Tongue (tissue), 2 donors: ENCODE results near the gene TUBGCP6. TPM values are rescaled to one million over a fixed set of nuclear protein-coding genes. Genes with fewer than 3 reads are reported as not detected.

Source experiments
- DNase-seq: peaks from one replicate; pipeline ENCODE4 v3.0.0-alpha.2; 2015
- total RNA-seq: library from RNA; depleted of rRNA; stranded (reverse); fragments of >200 nt; gene quantifications from one replicate; pipeline ENCODE4 v1.2.3, GENCODE V29; 2014

TUBGCP6 gene
- total RNA-seq, 1 donor from 2014 or later: 39.7 TPM

GRCh38 chr22:50250555-50251476, 6.0 kb upstream of the TUBGCP6 start, which contains the start of gene HDAC10:
HDAC10 (minus strand) TSS chr22:50251265; CDS start chr22:50251032, 233 bp downstream.
- peak; percentile 84 for DNase-seq

- no peak for DNase-seq
Observed at GRCh38 chr22:50250249-50250554, 5.4 kb upstream of the TUBGCP6 start.

GRCh38 chr22:50249341-50250248, 4.8 kb upstream of the TUBGCP6 start:
- no peak for DNase-seq

GRCh38 chr22:50248196-50249081, 3.6 kb upstream of the TUBGCP6 start:
- no peak for DNase-seq

GRCh38 chr22:50247748-50248147, 2.9 kb upstream of the TUBGCP6 start:
- no peak for DNase-seq

- no peak for DNase-seq
Observed at GRCh38 chr22:50246242-50247175, 1.7 kb upstream of the TUBGCP6 start.

GRCh38 chr22:50245214-50246072, 620 bp upstream of the TUBGCP6 start:
- DNase-seq: no peak

- DNase-seq: no peak
Observed at GRCh38 chr22:50243685-50244419, 971 bp downstream of the TUBGCP6 start.

- no peak for DNase-seq
Observed at GRCh38 chr22:50242406-50242949, 2.3 kb downstream of the TUBGCP6 start.

GRCh38 chr22:50238755-50239154, 6.1 kb downstream of the TUBGCP6 start:
- DNase-seq: no peak

GRCh38 chr22:50236731-50237409, 8.0 kb downstream of the TUBGCP6 start:
- peak; percentile 41 for DNase-seq

GRCh38 chr22:50233223-50233622, 11.6 kb downstream of the TUBGCP6 start:
- DNase-seq: no peak

GRCh38 chr22:50232481-50233151, 12.2 kb downstream of the TUBGCP6 start:
- DNase-seq: no peak

GRCh38 chr22:50229370-50229769, 15.5 kb downstream of the TUBGCP6 start:
- DNase-seq: no peak

- DNase-seq: no peak
Observed at GRCh38 chr22:50228366-50228765, 16.5 kb downstream of the TUBGCP6 start.

- no peak for DNase-seq
Observed at GRCh38 chr22:50227579-50228215, 17.1 kb downstream of the TUBGCP6 start.

- DNase-seq: no peak
Observed at GRCh38 chr22:50226875-50227165, 18.0 kb downstream of the TUBGCP6 start.
